HEK293 (cell line): Measurements from ENCODE around the gene PRELID3B.

Experiments used
- CTCF ChIA-PET: fragments of 350-600 bp; formaldehyde crosslinking; extraction: SDS; loops from one replicate; lab custom pipeline; 2021; ENCODE audit warnings: antibody characterized with exemption; lab: Yijun Ruan, JAX
- POLR2A ChIA-PET: fragments of 300-600 bp; formaldehyde crosslinking; extraction: SDS; loops from one replicate; lab custom pipeline; 2020; ENCODE audit warnings: antibody characterized with exemption, inconsistent platforms; lab: Yijun Ruan, JAX
- H3K27ac ChIP-seq: fragments of 200-500 bp; sonication (Bioruptor generic); 2 replicates; pipeline ENCODE4 v1.5.1; 2014; ENCODE audit warnings: low read depth, low read length, control low read depth, inconsistent platforms; ENCODE audit errors: extremely low read depth
- H3K36me3 ChIP-seq, 2 experiments: fragments of 200-500 bp in 1 of 2; sonication (Bioruptor generic) in 1 of 2; 1 replicate in 1 of 2; 2 replicates in 1 of 2; pipeline ENCODE4 v1.5.1; 2014 to 2017; ENCODE audit warnings: inconsistent platforms in 2 of 2, low read length in 2 of 2; ENCODE audit not compliant: control insufficient read depth in 2 of 2, insufficient read depth in 1 of 2
- H3K4me1 ChIP-seq: fragments of 200-500 bp; sonication (Bioruptor generic); 2 replicates; pipeline ENCODE4 v1.5.1; 2014; ENCODE audit warnings: mild to moderate bottlenecking, low read length, inconsistent platforms; ENCODE audit not compliant: control insufficient read depth, insufficient read depth
- H3K4me3 ChIP-seq: 2 replicates; pipeline ENCODE4 v1.5.1; 2011; ENCODE audit warnings: low read depth, mild to moderate bottlenecking, control low read depth, low read length, moderate library complexity
- H3K9me3 ChIP-seq: fragments of 200-500 bp; sonication (Bioruptor generic); 2 replicates; pipeline ENCODE4 v1.5.1; 2014; ENCODE audit warnings: low read depth, low read length, inconsistent platforms; ENCODE audit not compliant: control insufficient read depth, insufficient read depth
- FEZF1 ChIP-seq: fragments of 450-650 bp; formaldehyde crosslinking; IDR thresholded peaks from 2 replicates; pipeline ENCODE4 v1.5.1; 2016; ENCODE audit warnings: missing biosample characterization, missing genetic modification characterization
- GLIS1 ChIP-seq: fragments of 450-650 bp; formaldehyde crosslinking; IDR thresholded peaks from 2 replicates; pipeline ENCODE4 v1.5.1; 2016; ENCODE audit warnings: missing biosample characterization, missing genetic modification characterization
- KLF16 ChIP-seq: fragments of 450-650 bp; formaldehyde crosslinking; IDR thresholded peaks from 2 replicates; pipeline ENCODE4 v1.5.1; 2017; ENCODE audit warnings: missing biosample characterization, missing genetic modification characterization
- MYNN ChIP-seq: fragments of 450-650 bp; formaldehyde crosslinking; IDR thresholded peaks from 2 replicates; pipeline ENCODE4 v1.5.1; 2016; ENCODE audit warnings: missing biosample characterization, missing genetic modification characterization, borderline replicate concordance
- ZBTB6 ChIP-seq: fragments of 450-650 bp; formaldehyde crosslinking; IDR thresholded peaks from 2 replicates; pipeline ENCODE4 v1.5.1; 2017; ENCODE audit warnings: missing biosample characterization, missing genetic modification characterization
- ZFP37 ChIP-seq: fragments of 450-650 bp; formaldehyde crosslinking; IDR thresholded peaks from 2 replicates; pipeline ENCODE4 v1.5.1; 2016; ENCODE audit warnings: missing biosample characterization, missing genetic modification characterization
- ZNF114 ChIP-seq: fragments of 450-650 bp; formaldehyde crosslinking; IDR thresholded peaks from 2 replicates; pipeline ENCODE4 v1.5.0; 2017; ENCODE audit warnings: missing biosample characterization, missing genetic modification characterization
- ZNF169 ChIP-seq: fragments of 450-650 bp; formaldehyde crosslinking; IDR thresholded peaks from 2 replicates; pipeline ENCODE4 v1.5.1; 2016; ENCODE audit warnings: missing biosample characterization, missing genetic modification characterization
- ZNF175 ChIP-seq: fragments of 450-650 bp; formaldehyde crosslinking; IDR thresholded peaks from 2 replicates; pipeline ENCODE4 v1.5.1; 2016; ENCODE audit warnings: missing biosample characterization, missing genetic modification characterization
- ZNF24 ChIP-seq: fragments of 450-650 bp; formaldehyde crosslinking; IDR thresholded peaks from 2 replicates; pipeline ENCODE4 v1.5.1; 2016; ENCODE audit warnings: missing biosample characterization, missing genetic modification characterization
- ZNF266 ChIP-seq: fragments of 450-650 bp; formaldehyde crosslinking; IDR thresholded peaks from 2 replicates; pipeline ENCODE4 v1.5.1; 2016; ENCODE audit warnings: missing biosample characterization, missing genetic modification characterization, low read depth
- ZNF366 ChIP-seq: fragments of 450-650 bp; formaldehyde crosslinking; conservative IDR thresholded peaks from 2 replicates; pipeline ENCODE4 v1.5.1; 2016; ENCODE audit warnings: missing biosample characterization, missing genetic modification characterization
- ZNF391 ChIP-seq: fragments of 450-650 bp; formaldehyde crosslinking; IDR thresholded peaks from 2 replicates; pipeline ENCODE4 v1.5.1; 2016; ENCODE audit warnings: low read depth, missing biosample characterization, missing genetic modification characterization, borderline replicate concordance
- ZNF394 ChIP-seq: fragments of 450-650 bp; formaldehyde crosslinking; IDR thresholded peaks from 2 replicates; pipeline ENCODE4 v1.5.1; 2016; ENCODE audit warnings: missing biosample characterization, missing genetic modification characterization, mild to moderate bottlenecking, moderate library complexity, borderline replicate concordance
- ZNF416 ChIP-seq: fragments of 450-650 bp; formaldehyde crosslinking; IDR thresholded peaks from 2 replicates; pipeline ENCODE4 v1.5.1; 2016; ENCODE audit warnings: missing biosample characterization, missing genetic modification characterization
- ZNF510 ChIP-seq: fragments of 450-650 bp; formaldehyde crosslinking; IDR thresholded peaks from 2 replicates; pipeline ENCODE4 v1.5.1; 2018; ENCODE audit warnings: mild to moderate bottlenecking, missing genetic modification characterization, missing biosample characterization; ENCODE audit not compliant: insufficient replicate concordance
- ZNF521 ChIP-seq: fragments of 450-650 bp; formaldehyde crosslinking; IDR thresholded peaks from 2 replicates; pipeline ENCODE4 v1.5.1; 2017; ENCODE audit warnings: missing biosample characterization, mild to moderate bottlenecking, missing genetic modification characterization
- ZNF548 ChIP-seq: fragments of 450-650 bp; formaldehyde crosslinking; IDR thresholded peaks from 2 replicates; pipeline ENCODE4 v1.5.1; 2016; ENCODE audit warnings: missing biosample characterization, missing genetic modification characterization
- ZNF621 ChIP-seq: fragments of 450-650 bp; formaldehyde crosslinking; IDR thresholded peaks from 2 replicates; pipeline ENCODE4 v1.5.1; 2017; ENCODE audit warnings: missing biosample characterization, missing genetic modification characterization
- ZNF639 ChIP-seq: fragments of 450-650 bp; formaldehyde crosslinking; IDR thresholded peaks from 2 replicates; pipeline ENCODE4 v1.5.1; 2016; ENCODE audit warnings: missing biosample characterization, missing genetic modification characterization
- ZNF664 ChIP-seq: fragments of 450-650 bp; formaldehyde crosslinking; IDR thresholded peaks from 2 replicates; pipeline ENCODE4 v1.5.1; 2016; ENCODE audit warnings: missing biosample characterization, missing genetic modification characterization
- TF ChIP-seq, protein P1 (sequence below): fragments of 450-650 bp; formaldehyde crosslinking; IDR thresholded peaks from 2 replicates; pipeline ENCODE4 v1.5.1; 2017; ENCODE audit warnings: missing biosample characterization, missing genetic modification characterization
- TF ChIP-seq, protein P2 (sequence below): fragments of 450-650 bp; formaldehyde crosslinking; IDR thresholded peaks from 2 replicates; pipeline ENCODE4 v1.5.1; 2017; ENCODE audit warnings: missing biosample characterization, missing genetic modification characterization

PRELID3B gene

DNA sequence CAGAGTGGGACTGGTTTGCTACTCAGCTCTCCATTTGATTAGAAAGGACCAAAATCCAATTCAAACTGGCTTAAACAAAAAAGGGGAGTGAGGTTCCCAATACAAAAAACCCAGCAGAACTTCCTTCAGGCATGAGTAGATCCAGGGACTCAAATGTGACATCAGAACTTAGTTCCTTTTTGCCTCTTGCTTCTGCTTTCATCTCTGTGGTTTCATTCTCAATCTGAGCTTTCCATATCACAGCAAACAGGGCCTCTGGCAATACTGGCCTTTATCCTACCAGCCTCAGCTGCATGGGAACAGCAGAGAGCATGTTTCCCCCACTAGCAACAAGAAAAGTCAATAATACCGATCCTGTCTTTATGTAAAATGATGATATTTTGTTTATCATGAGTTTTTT lies 28.6 kb upstream of the PRELID3B start (continued):
- TF ChIP-seq, protein P1, sequence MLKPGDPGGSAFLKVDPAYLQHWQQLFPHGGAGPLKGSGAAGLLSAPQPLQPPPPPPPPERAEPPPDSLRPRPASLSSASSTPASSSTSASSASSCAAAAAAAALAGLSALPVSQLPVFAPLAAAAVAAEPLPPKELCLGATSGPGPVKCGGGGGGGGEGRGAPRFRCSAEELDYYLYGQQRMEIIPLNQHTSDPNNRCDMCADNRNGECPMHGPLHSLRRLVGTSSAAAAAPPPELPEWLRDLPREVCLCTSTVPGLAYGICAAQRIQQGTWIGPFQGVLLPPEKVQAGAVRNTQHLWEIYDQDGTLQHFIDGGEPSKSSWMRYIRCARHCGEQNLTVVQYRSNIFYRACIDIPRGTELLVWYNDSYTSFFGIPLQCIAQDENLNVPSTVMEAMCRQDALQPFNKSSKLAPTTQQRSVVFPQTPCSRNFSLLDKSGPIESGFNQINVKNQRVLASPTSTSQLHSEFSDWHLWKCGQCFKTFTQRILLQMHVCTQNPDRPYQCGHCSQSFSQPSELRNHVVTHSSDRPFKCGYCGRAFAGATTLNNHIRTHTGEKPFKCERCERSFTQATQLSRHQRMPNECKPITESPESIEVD: no peak
- TF ChIP-seq GLIS1: no peak
- TF ChIP-seq ZNF521: no peak
- no peak for TF ChIP-seq ZBTB6

DNA sequence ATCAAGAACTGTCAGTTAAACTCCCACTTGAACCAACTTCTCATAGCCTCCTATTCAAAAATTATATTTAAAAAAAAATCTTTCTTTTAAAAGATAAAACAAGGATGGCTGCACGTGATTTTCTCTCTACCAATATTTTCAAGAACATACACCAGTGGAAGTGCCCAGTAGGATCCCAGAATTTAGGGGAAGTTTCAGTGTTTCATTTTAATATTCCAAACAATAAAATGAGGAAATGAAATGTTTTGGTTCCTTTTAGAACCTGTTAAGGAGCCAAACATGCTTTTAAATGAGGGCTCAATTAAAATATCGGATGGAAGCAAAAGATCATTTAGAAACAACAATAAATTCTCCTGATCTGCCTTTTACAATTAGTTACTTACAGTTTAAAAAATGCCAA lies 26.4 kb upstream of the PRELID3B start:
- Histone ChIP-seq H3K4me3 (no peak overlapping the region), H3K36me3 (no peaks in the 10 kb centered on the region), H3K4me1 (peaks cover 7% of the 10 kb centered on the region; the same call in 1 of the 2 replicates), H3K9me3 (no peaks in the 10 kb centered on the region), H3K27ac (no peak overlapping the region)
- CTCF ChIA-PET: no interaction called here
- TF ChIP-seq ZNF175 (tag by site-specific recombination) (no peak), ZNF266 (tag by site-specific recombination) (no peak), ZNF510 (tag by site-specific recombination) (no peak), MYNN (no peak)
- POLR2A ChIA-PET: no interaction called here

DNA sequence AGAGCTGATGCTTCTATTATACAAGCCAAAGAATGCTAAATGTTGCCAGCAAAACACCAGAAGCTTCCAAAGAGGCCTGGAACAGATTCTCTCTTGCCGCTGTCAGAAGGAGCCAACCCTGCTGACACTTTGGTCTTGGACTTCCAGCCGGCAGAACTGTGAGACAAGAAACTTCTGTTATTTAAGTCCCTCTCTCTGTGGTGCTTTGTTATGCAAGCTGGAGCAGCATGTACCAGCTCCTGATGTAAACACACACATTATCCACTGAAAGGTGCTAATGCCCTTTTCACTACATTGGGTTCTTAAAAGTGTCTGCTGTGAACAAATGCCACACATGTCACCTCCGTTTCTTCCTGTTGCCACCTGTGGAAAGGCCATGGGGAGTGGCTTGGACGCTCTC lies 25.9 kb upstream of the PRELID3B start:
- POLR2A ChIA-PET: no interaction called here
- Histone ChIP-seq H3K4me1 (peaks cover 10% of the 10 kb centered on the region; the same call in 1 of the 2 replicates), H3K4me3 (no peak overlapping the region), H3K27ac (no peak overlapping the region)
- TF ChIP-seq KLF16 (tag by site-specific recombination) (no peak), ZNF548 (tag by site-specific recombination) (peak; percentile 61; the same call in 1 of the 2 replicates)
- TF ChIP-seq, protein P2, sequence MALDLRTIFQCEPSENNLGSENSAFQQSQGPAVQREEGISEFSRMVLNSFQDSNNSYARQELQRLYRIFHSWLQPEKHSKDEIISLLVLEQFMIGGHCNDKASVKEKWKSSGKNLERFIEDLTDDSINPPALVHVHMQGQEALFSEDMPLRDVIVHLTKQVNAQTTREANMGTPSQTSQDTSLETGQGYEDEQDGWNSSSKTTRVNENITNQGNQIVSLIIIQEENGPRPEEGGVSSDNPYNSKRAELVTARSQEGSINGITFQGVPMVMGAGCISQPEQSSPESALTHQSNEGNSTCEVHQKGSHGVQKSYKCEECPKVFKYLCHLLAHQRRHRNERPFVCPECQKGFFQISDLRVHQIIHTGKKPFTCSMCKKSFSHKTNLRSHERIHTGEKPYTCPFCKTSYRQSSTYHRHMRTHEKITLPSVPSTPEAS (tag by site-specific recombination): no peak
- TF ChIP-seq, all 188 proteins: peak for 1
- no peaks in the 10 kb centered on the region for H3K9me3 ChIP-seq
- no peaks in the 10 kb centered on the region for H3K36me3 ChIP-seq
- CTCF ChIA-PET: interaction anchor here (1.0 kb wide), 1 partner anchor 19 kb away, joined by 4 read pairs; no protein-coding TSS in a partner anchor

- Histone ChIP-seq H3K4me1 (peaks cover 11% of the 10 kb centered on the region; the same call in 1 of the 2 replicates), H3K36me3 (no peaks in the 10 kb centered on the region), H3K4me3 (no peak overlapping the region; the same call in 1 of the 2 replicates), H3K9me3 (no peaks in the 10 kb centered on the region), H3K27ac (peak overlapping the region; percentile 52)
- ChIA-PET CTCF (interaction anchor here (0.6 to 1.0 kb wide), 4 partner anchors 10 to 216 kb away, joined by 3 to 8 read pairs (median 4); no protein-coding TSS in a partner anchor), POLR2A (interaction anchor here (1.5 to 3.6 kb wide), 3 partner anchors 19 to 32 kb away, joined by 6 to 16 read pairs (median 7); partner anchors contain the start of genes ATP5F1E and PRELID3B)
- TF ChIP-seq ZNF394 (tag by site-specific recombination) (no peak), ZNF510 (tag by site-specific recombination) (no peak), ZNF664 (peak; percentile 67), ZNF391 (tag by site-specific recombination) (no peak), ZFP37 (no peak), ZNF24 (tag by site-specific recombination) (no peak), ZNF366 (tag by site-specific recombination) (peak; percentile 67), FEZF1 (tag by site-specific recombination) (peak; percentile 35; the same call in 1 of the 2 replicates), ZNF639 (tag by site-specific recombination) (no peak), ZNF621 (tag by site-specific recombination) (no peak), ZNF169 (tag by site-specific recombination) (no peak), ZNF416 (tag by site-specific recombination) (no peak), ZNF114 (no peak)
- TF ChIP-seq, protein P1: peak; percentile 79
Observed at GRCh38 chr20:59064214-59064722, 21.7 kb upstream of the PRELID3B start.
